Bronchial epithelial cell (primary cell): ENCODE results near the gene DIAPH3. TPM values are rescaled to one million over a fixed set of nuclear protein-coding genes. Genes with fewer than 3 reads are reported as not detected.

ENCODE experiments used
- DNase-seq: peaks from one replicate; pipeline ENCODE4 v3.0.0-alpha.2; 2010; ENCODE audit warnings: low read depth
- FAIRE-seq: peaks from 2 replicates; lab custom pipeline; 2011; peaks lifted over from hg19 to GRCh38; lab: Jason Lieb, UNC
- H3K27me3 ChIP-seq: 2 replicates; pipeline ENCODE4 v1.5.1; 2011; ENCODE audit warnings: low read length; ENCODE audit not compliant: control insufficient read depth, insufficient read depth
- H3K36me3 ChIP-seq: 2 replicates; pipeline ENCODE4 v1.5.1; 2011; ENCODE audit warnings: low read length; ENCODE audit not compliant: control insufficient read depth, insufficient read depth
- H3K4me3 ChIP-seq: 2 replicates; pipeline ENCODE4 v1.5.1; 2011; ENCODE audit warnings: mild to moderate bottlenecking, low read depth, low read length, control low read depth
- CTCF ChIP-seq: IDR thresholded peaks from 2 replicates; pipeline ENCODE4 v1.5.1; 2011; ENCODE audit warnings: mild to moderate bottlenecking, moderate library complexity, low read length, control low read depth, inconsistent platforms; ENCODE audit not compliant: insufficient read depth, severe bottlenecking
- total RNA-seq: library from RNA; depleted of rRNA; stranded (reverse); fragments of >200 nt; gene quantifications from 2 replicates; pipeline ENCODE4 v1.2.1, GENCODE V29; 2014

Gene DIAPH3
- total RNA-seq, 1 donor from 2014 or later, result 0.26 TPM

- FAIRE-seq (no peak), DNase-seq (no peak)
- Histone ChIP-seq H3K4me3 (no peak overlapping the region), H3K27me3 (no peaks in the 10 kb centered on the region), H3K36me3 (no peaks in the 10 kb centered on the region)
- TF ChIP-seq CTCF, result no peak
These were observed 199.9 kb downstream of the DIAPH3 start for GRCh38 chr13:59963827-59964226.

- Histone ChIP-seq H3K27me3 (no peaks in the 10 kb centered on the region), H3K4me3 (no peak overlapping the region), H3K36me3 (no peaks in the 10 kb centered on the region)
- FAIRE-seq, result no peak
- TF ChIP-seq CTCF, result no peak
- no peak for DNase-seq
These were observed 200.3 kb downstream of the DIAPH3 start for GRCh38 chr13:59963383-59963782.

GRCh38 chr13:59962343-59962742 lies 201.4 kb downstream of the DIAPH3 start:
- Histone ChIP-seq H3K27me3 (no peaks in the 10 kb centered on the region), H3K4me3 (no peak overlapping the region), H3K36me3 (no peaks in the 10 kb centered on the region)
- DNase-seq (no peak), FAIRE-seq (no peak)
- TF ChIP-seq CTCF, result no peak

GRCh38 chr13:59960683-59961082 lies 203.0 kb downstream of the DIAPH3 start:
- DNase-seq (no peak), FAIRE-seq (no peak)
- Histone ChIP-seq H3K4me3 (no peak overlapping the region), H3K27me3 (no peaks in the 10 kb centered on the region), H3K36me3 (no peaks in the 10 kb centered on the region)
- TF ChIP-seq CTCF, result no peak

- no peaks in the 10 kb centered on the region for H3K27me3 ChIP-seq
- TF ChIP-seq CTCF, result no peak
- FAIRE-seq (no peak), DNase-seq (no peak)
- H3K4me3 ChIP-seq, result no peak overlapping the region
- no peaks in the 10 kb centered on the region for H3K36me3 ChIP-seq
These were observed 206.3 kb downstream of the DIAPH3 start for GRCh38 chr13:59957438-59957837.

- DNase-seq (no peak), FAIRE-seq (no peak)
- no peaks in the 10 kb centered on the region for H3K27me3 ChIP-seq
- no peak for TF ChIP-seq CTCF
- no peaks in the 10 kb centered on the region for H3K36me3 ChIP-seq
- H3K4me3 ChIP-seq, result no peak overlapping the region
These were observed 209.1 kb downstream of the DIAPH3 start for GRCh38 chr13:59954601-59955000.
